ENCODE measurements around the gene ITGA8. TPM values are rescaled to one million over a fixed set of nuclear protein-coding genes. Genes with fewer than 3 reads are reported as not detected.

ITGA8 gene
- total and polyA plus RNA-seq, 2 donors (not counting 1 experiment from before 2014, with no cell fraction given) = not detected

DNA sequence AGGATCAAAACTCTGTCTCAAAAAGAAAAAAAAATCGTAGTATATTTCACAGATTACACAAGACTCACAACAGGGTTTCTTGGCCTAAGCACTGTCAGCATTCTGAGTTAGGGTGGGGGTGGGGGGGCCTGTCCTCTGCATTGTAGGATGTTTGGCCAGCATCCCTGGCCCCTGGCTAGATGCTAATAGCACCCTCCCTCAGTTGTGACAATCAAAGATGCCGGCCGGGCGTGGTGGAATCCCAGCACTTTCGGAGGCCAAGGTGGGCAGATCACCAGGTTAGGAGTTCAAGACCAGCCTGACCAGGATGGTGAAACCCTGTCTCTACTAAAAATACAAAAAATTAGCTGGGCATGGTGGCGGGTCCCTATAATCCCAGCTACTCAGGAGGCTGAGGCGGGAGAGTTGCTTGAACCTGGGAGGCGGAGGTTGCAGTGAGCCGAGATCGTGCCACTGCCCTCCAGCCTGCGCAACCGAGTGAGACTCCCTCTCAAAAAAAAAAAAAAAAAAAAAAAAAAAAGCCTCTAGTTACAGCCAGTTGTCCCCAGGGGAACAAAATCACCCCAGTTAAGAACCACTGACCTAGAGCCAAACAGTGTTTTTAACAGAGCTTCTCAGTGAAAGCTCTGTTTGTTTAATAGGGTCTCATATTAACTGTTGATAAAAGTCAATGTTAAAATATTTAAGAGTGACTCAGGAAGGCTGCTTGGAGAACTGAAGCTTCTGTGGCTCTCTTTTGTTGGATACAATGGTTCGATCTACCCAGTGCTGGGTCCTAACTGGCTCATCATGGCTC, 187.6 kb downstream of the ITGA8 start:
- Histone ChIP-seq H3K27ac (ENCODE audit: low read length in 2 of 2) (no peak overlapping the region), H3K4me3 (ENCODE audit: control extremely low read depth in 1 of 5, extremely low read depth in 1 of 5, insufficient read depth in 1 of 5, low read depth in 2 of 5, low read length in 4 of 5) (no peak overlapping the region), H3K36me3 (replicated peaks in 1 of 2; ENCODE audit: control extremely low read depth in 1 of 2, control insufficient read depth in 1 of 2, extremely low read depth in 1 of 2, insufficient read depth in 2 of 2, low read length in 1 of 2) (no peaks in the 10 kb centered on the region), H3K4me1 (ENCODE audit: control insufficient read depth in 2 of 2, insufficient read depth in 2 of 2, low read length in 2 of 2) (no peaks in the 10 kb centered on the region), H4K20me1 (ENCODE audit: control insufficient read depth, insufficient read depth, low read length, poor library complexity, severe bottlenecking) (no peaks in the 10 kb centered on the region), H3K4me2 (replicated peaks; ENCODE audit: low read depth, low read length, poor library complexity, severe bottlenecking) (no peak overlapping the region), H3K9me3 (ENCODE audit: control extremely low read depth in 1 of 3, control insufficient read depth in 2 of 3, insufficient read depth in 1 of 3, low read length in 2 of 3) (no peaks in the 10 kb centered on the region), H3K27me3 (replicated peaks in 1 of 4; ENCODE audit: control extremely low read depth in 1 of 4, control insufficient read depth in 3 of 4, insufficient read depth in 4 of 4, low read length in 3 of 4) (no peaks in the 10 kb centered on the region), H3K9ac (ENCODE audit: low read length) (no peak overlapping the region), H2AFZ (ENCODE audit: insufficient read depth, low read depth, low read length, poor library complexity, severe bottlenecking) (no peak overlapping the region), H3K79me2 (ENCODE audit: control insufficient read depth, insufficient read depth, low read length) (no peaks in the 10 kb centered on the region)
- H3K4me3 Mint-ChIP-seq = no peak overlapping the region
- H3K27ac Mint-ChIP-seq = no peak overlapping the region
- ChIA-PET CTCF (no interaction called here), POLR2A (no interaction called here)
- H3K27me3 Mint-ChIP-seq = no peaks in the 10 kb centered on the region
- intact Hi-C loops (cut with micrococcal nuclease) = no loop called here
- no peak for ATAC-seq (ENCODE audit: low read depth)
- no peak for DNase-seq
- no peaks in the 10 kb centered on the region for H3K9me3 Mint-ChIP-seq (ENCODE audit: insufficient read depth)
- WGBS (ENCODE audit: insufficient coverage) = 95% methylated on average over 5 of the region's 13 CpGs
- no peak for TF ChIP-seq EZH2 (IDR thresholded peaks at IDR 0.05; ENCODE audit: borderline replicate concordance, insufficient read depth, low read depth, low read length, poor library complexity, severe bottlenecking)
- TF ChIP-seq, protein P1, sequence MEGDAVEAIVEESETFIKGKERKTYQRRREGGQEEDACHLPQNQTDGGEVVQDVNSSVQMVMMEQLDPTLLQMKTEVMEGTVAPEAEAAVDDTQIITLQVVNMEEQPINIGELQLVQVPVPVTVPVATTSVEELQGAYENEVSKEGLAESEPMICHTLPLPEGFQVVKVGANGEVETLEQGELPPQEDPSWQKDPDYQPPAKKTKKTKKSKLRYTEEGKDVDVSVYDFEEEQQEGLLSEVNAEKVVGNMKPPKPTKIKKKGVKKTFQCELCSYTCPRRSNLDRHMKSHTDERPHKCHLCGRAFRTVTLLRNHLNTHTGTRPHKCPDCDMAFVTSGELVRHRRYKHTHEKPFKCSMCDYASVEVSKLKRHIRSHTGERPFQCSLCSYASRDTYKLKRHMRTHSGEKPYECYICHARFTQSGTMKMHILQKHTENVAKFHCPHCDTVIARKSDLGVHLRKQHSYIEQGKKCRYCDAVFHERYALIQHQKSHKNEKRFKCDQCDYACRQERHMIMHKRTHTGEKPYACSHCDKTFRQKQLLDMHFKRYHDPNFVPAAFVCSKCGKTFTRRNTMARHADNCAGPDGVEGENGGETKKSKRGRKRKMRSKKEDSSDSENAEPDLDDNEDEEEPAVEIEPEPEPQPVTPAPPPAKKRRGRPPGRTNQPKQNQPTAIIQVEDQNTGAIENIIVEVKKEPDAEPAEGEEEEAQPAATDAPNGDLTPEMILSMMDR (IDR thresholded peaks at IDR 0.05) = no peak
- H3K4me1 Mint-ChIP-seq = no peaks in the 10 kb centered on the region

DNA sequence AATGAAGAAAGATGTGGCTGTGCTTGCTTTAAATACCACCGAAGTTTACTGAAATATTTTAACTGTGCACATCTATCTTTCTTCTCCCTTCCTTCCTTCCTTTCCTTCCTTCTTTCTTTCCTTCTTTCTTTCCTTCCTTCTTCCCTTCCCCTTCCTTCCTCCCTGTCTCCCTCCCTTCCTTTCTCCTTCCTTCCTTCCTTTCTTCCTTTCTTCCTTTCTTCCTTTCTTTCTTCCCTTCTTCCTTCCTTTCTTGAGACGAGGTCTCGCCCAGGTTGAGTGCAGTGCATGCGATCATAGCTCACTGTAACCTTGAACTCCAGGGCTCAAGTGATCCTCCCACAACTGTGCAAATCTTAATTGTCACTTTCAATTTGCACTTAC, 190.9 kb downstream of the ITGA8 start:
- POLR2A ChIA-PET = no interaction called here

More for the DNA sequence above, 190.9 kb downstream of the ITGA8 start:
- CTCF ChIA-PET = no interaction called here
- Mint-ChIP-seq H3K4me3 (no peak overlapping the region), H3K9me3 (ENCODE audit: insufficient read depth) (no peaks in the 10 kb centered on the region), H3K27me3 (no peaks in the 10 kb centered on the region), H3K27ac (no peak overlapping the region), H3K4me1 (no peaks in the 10 kb centered on the region)
- Histone ChIP-seq H3K9me3 (ENCODE audit: control extremely low read depth in 1 of 3, control insufficient read depth in 2 of 3, insufficient read depth in 1 of 3, low read length in 2 of 3) (no peaks in the 10 kb centered on the region), H3K9ac (ENCODE audit: low read length) (no peak overlapping the region), H4K20me1 (ENCODE audit: control insufficient read depth, insufficient read depth, low read length, poor library complexity, severe bottlenecking) (no peaks in the 10 kb centered on the region), H3K4me2 (replicated peaks; ENCODE audit: low read depth, low read length, poor library complexity, severe bottlenecking) (no peak overlapping the region), H3K4me3 (ENCODE audit: control extremely low read depth in 1 of 5, extremely low read depth in 1 of 5, insufficient read depth in 1 of 5, low read depth in 2 of 5, low read length in 4 of 5) (no peak overlapping the region), H3K36me3 (replicated peaks in 1 of 2; ENCODE audit: control extremely low read depth in 1 of 2, control insufficient read depth in 1 of 2, extremely low read depth in 1 of 2, insufficient read depth in 2 of 2, low read length in 1 of 2) (no peaks in the 10 kb centered on the region), H3K27me3 (replicated peaks in 1 of 4; ENCODE audit: control extremely low read depth in 1 of 4, control insufficient read depth in 3 of 4, insufficient read depth in 4 of 4, low read length in 3 of 4) (no peaks in the 10 kb centered on the region), H3K4me1 (ENCODE audit: control insufficient read depth in 2 of 2, insufficient read depth in 2 of 2, low read length in 2 of 2) (no peaks in the 10 kb centered on the region), H2AFZ (ENCODE audit: insufficient read depth, low read depth, low read length, poor library complexity, severe bottlenecking) (no peak overlapping the region), H3K27ac (ENCODE audit: low read length in 2 of 2) (no peak overlapping the region), H3K79me2 (ENCODE audit: control insufficient read depth, insufficient read depth, low read length) (no peaks in the 10 kb centered on the region)
- WGBS (ENCODE audit: insufficient coverage) = 90% methylated on average over 2 of the region's 4 CpGs
- no peak for DNase-seq
- intact Hi-C loops (cut with micrococcal nuclease) = no loop called here
- ATAC-seq (ENCODE audit: low read depth) = no peak
- TF ChIP-seq, protein P1 (IDR thresholded peaks at IDR 0.05) = no peak
- TF ChIP-seq EZH2 (IDR thresholded peaks at IDR 0.05; ENCODE audit: borderline replicate concordance, insufficient read depth, low read depth, low read length, poor library complexity, severe bottlenecking) = no peak
